ENCODE measurements around the gene GAS6. TPM values are rescaled to one million over a fixed set of nuclear protein-coding genes. Genes with fewer than 3 reads are reported as not detected.

GAS6 gene
- total RNA-seq, 1 donor from 2014 or later, result 20.4 TPM

- DNase-seq (ENCODE audit: low spot score in 2 of 2), result no peak
- no peak for FAIRE-seq
Observed at GRCh38 chr13:113888701-113889330, 24.9 kb upstream of the GAS6 start.

GRCh38 chr13:113887700-113888201, 23.9 kb upstream of the GAS6 start:
- FAIRE-seq (no peak), DNase-seq (ENCODE audit: low spot score in 2 of 2) (no peak)

GRCh38 chr13:113886561-113887112, 22.8 kb upstream of the GAS6 start:
- DNase-seq (ENCODE audit: low spot score in 2 of 2), result no peak
- FAIRE-seq, result no peak

- DNase-seq (ENCODE audit: low spot score in 2 of 2) (no peak), FAIRE-seq (no peak)
Observed at GRCh38 chr13:113884821-113885220, 20.9 kb upstream of the GAS6 start.

- DNase-seq (ENCODE audit: low spot score in 2 of 2) (no peak), FAIRE-seq (no peak)
Observed at GRCh38 chr13:113883921-113884804, 20.3 kb upstream of the GAS6 start.

- no peak for DNase-seq (ENCODE audit: low spot score in 2 of 2)
- FAIRE-seq, result no peak
Observed at GRCh38 chr13:113883314-113883811, 19.5 kb upstream of the GAS6 start.

GRCh38 chr13:113882716-113883115, 18.8 kb upstream of the GAS6 start:
- DNase-seq (ENCODE audit: low spot score in 2 of 2) (no peak), FAIRE-seq (no peak)

GRCh38 chr13:113882267-113882630, 18.4 kb upstream of the GAS6 start:
- DNase-seq (ENCODE audit: low spot score in 2 of 2) (peak in 1 of 2 donors; percentile 55), FAIRE-seq (no peak)

- FAIRE-seq (no peak), DNase-seq (ENCODE audit: low spot score in 2 of 2) (no peak)
Observed at GRCh38 chr13:113881614-113882266, 17.9 kb upstream of the GAS6 start.

- no peak for FAIRE-seq
Observed at GRCh38 chr13:113880651-113881611, 17.1 kb upstream of the GAS6 start.

GRCh38 chr13:113879494-113880360, 15.9 kb upstream of the GAS6 start:
- DNase-seq (ENCODE audit: low spot score in 2 of 2) (no peak), FAIRE-seq (no peak)

More at GRCh38 chr13:113880651-113881611, 17.1 kb upstream of the GAS6 start:
- DNase-seq (ENCODE audit: low spot score in 2 of 2), result no peak

- no peak for FAIRE-seq
- DNase-seq (ENCODE audit: low spot score in 2 of 2), result no peak
Observed at GRCh38 chr13:113879017-113879416, 15.1 kb upstream of the GAS6 start.

- FAIRE-seq (no peak), DNase-seq (ENCODE audit: low spot score in 2 of 2) (no peak)
Observed at GRCh38 chr13:113877149-113877990, 13.5 kb upstream of the GAS6 start.

GRCh38 chr13:113876346-113877148, 12.7 kb upstream of the GAS6 start:
- FAIRE-seq, result no peak
- DNase-seq (ENCODE audit: low spot score in 2 of 2), result no peak

GRCh38 chr13:113875837-113876281, 12.0 kb upstream of the GAS6 start:
- FAIRE-seq (no peak), DNase-seq (ENCODE audit: low spot score in 2 of 2) (no peak)

GRCh38 chr13:113875429-113875815, 11.5 kb upstream of the GAS6 start:
- no peak for DNase-seq (ENCODE audit: low spot score in 2 of 2)
- no peak for FAIRE-seq
